SIG-M5 (cell line): ENCODE results near the gene TTLL3.
"Not testable (repeated sequence)": the region's sequence is repeated elsewhere in the genome, so short reads cannot be mapped to it uniquely, and the experiment has no call there.

Experiments used
- DNase-seq: peaks from one replicate; lab custom pipeline; 2025; lab: John Stamatoyannopoulos, UW

The TTLL3 gene

DNA sequence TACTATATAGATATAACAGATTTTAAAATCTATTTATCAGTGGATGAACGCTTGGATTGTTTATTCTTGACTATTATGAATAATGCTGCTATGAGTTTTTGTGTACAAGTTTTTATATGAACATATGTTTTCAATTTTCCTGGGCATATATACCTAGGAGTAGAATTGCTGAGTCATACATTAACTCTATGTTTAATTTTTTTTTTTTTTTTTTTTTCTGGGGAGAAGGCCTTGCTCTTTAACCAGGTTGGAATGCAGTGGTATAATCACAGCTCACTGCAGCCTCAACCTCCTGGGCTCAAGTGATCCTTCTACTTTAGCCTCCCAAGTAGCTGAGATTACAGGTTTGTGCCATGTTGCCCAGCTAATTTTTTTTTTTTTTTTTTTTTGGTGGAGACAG lies 60.9 kb downstream of the TTLL3 start:
- DNase-seq: no peak

DNA sequence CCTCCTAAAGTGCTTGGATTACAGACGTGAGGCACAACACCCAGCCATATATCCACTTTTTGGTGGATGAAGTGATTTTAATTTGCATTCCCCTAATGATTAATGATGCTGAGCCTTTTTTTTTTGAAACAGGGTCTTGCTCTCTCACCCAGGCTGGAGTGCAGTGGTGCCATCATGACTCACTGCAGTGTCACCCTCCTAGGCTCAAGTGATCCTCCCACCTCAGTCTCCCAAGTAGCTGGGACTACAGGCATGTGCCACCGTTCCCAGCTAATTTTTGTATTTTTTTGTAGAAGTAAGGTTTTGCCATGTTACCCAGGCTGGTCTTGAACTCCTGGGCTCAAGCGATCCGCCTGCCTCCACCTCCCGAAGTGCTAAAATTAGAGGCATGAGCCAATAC lies 62.0 kb downstream of the TTLL3 start:
- DNase-seq: not testable (repeated sequence)

GRCh38 chr3:9875448-9875847 lies 65.4 kb downstream of the TTLL3 start:
- no peak for DNase-seq

DNA sequence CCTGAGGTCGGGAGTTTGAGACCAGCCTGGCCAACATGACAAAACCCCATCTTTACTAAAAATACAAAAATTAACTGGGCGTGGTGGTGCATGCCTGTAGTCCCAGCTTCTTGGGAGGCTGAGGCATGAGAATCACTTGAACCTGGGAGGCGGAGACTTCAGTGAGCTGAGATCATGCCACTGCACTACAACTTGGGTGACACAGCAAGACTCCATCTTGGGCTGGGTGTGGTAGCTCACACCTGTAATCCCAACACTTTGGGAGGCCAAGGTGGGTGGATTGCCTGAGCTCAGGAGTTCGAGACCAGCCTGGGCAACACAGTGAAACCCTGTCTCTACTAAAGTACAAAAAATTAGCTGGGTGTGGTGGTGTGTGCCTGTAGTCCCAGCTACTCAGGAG lies 66.2 kb downstream of the TTLL3 start:
- DNase-seq: not testable (repeated sequence)

DNA sequence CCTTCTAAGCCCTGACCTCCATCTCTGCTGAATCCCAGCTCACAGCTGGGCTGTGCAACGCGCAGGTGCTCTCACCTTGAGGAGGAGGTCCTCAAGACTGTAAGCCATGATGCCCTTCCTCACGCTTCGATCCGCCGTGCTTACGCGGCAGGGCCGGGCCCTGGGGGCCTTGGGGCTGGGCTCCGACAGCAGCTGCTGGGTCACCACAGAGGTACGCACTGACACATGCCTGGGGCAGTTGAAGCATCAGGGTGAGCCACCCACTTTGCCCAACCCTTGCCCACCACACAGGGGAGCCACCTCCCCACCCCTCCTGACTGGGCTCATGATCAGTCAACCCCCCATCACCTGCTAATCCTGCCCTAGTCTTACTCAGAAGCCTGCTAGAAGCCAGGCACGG lies 66.9 kb downstream of the TTLL3 start:
- DNase-seq: no peak

- no peak for DNase-seq
Observed at GRCh38 chr3:9878700-9879099, 68.6 kb downstream of the TTLL3 start.

DNA sequence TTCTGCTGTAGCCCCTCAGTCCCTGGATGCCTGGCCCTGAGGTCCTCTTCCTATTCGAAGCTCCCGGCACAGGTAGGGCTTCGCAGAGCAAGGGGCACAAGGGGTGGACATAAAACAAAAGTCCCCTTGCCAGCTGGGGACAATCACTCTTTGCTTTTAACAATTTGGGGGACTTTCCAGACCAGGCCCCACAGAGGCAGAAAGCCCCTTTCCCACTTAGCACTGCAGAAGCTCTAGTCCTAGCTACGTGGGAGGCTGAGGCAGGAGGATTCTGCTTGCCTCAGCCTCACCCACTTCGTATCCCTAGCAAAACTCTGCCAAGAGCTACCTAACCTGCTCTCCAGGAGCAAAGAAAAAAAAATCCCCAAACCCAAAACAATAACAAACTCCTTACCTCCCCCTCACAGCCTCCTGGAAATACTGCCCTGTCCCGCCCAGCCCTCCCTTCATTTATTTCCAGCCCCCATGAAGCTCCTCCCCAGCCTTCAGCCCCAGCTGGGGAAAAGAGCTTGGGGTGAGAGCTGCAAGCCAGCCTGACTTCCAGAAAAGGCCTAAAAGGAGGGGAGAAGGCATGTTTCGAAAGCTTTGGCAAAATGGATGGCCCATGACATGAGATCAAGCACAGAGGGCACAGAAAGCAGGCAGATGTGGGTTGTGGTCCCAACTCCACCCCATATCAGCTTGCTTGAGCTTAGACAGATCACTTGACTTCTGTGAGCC lies 69.9 kb downstream of the TTLL3 start, which contains the start of gene CIDEC:
TSS of gene CIDEC (minus strand) at position 424 of the 720 bp plus-strand sequence. CDS start 1,767 bp downstream, outside the sequence.
- DNase-seq: no peak

DNA sequence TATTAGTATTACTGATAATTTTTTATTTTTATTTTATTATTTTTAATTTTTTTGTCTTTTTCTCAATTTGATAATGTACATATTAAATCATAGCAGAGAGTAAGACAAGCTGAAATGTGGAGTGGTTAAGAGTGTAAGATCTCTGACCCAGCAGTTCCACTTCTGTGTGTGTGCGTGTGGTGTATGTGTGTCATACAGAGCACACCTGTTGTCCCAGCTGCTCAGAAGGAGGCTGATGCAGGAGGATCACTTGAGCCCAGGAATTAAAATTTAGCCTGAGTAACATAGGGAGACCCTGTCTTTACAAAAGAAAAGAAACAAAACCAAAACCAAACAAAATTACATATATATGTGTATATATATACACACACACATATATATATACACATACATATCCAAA lies 71.4 kb downstream of the TTLL3 start:
- DNase-seq: no peak

GRCh38 chr3:9883706-9884554 lies 73.9 kb downstream of the TTLL3 start:
- no peak for DNase-seq

GRCh38 chr3:9884555-9885165 lies 74.6 kb downstream of the TTLL3 start:
- DNase-seq: no peak
